K562 (cell line): Measurements from ENCODE around the gene KIRREL1.

Experiments
- CTCF ChIP-seq, 3 experiments: IDR thresholded peaks in 2 of 3; conservative IDR thresholded peaks in 1 of 3; 2 replicates each; pipeline ENCODE4 v1.5.1; 2011 to 2012; ENCODE audit warnings: low read length in 3 of 3, mild to moderate bottlenecking in 3 of 3, control low read depth in 2 of 3, improper control_type of control experiment in 1 of 3, inconsistent platforms in 1 of 3, low read depth in 1 of 3, mixed read lengths in 1 of 3, moderate library complexity in 1 of 3; ENCODE audit not compliant: insufficient read depth in 2 of 3
- PRDM10 ChIP-seq: fragments of 450-650 bp; IDR thresholded peaks from 2 replicates; pipeline ENCODE4 v1.6.1; 2018; ENCODE audit not compliant: partially characterized antibody
- ZBTB40 ChIP-seq, 2 experiments: fragments of 450-650 bp in 1 of 2; sonication (generic) in 1 of 2; formaldehyde crosslinking in 1 of 2; IDR thresholded peaks; 2 replicates each; pipeline versions ENCODE4 v1.7.1 to v1.9.0; 2016 to 2022; ENCODE audit warnings: inconsistent platforms in 1 of 2, mild to moderate bottlenecking in 1 of 2, missing genetic modification reagents in 1 of 2
- ZNF124 ChIP-seq: sonication (generic); formaldehyde crosslinking; IDR thresholded peaks from 2 replicates; pipeline ENCODE4 v1.8.1; 2022; ENCODE audit warnings: missing genetic modification reagents

- no peak for TF ChIP-seq ZBTB40 (IDR thresholded peaks at IDR 0.05)
- TF ChIP-seq ZBTB40 (CRISPR knock-in tag; IDR thresholded peaks at IDR 0.05): no peak
- no peak for TF ChIP-seq PRDM10
- TF ChIP-seq CTCF (IDR thresholded peaks at IDR 0.05 in 2 of 3, conservative IDR thresholded peaks at IDR 0.05 in 1 of 3; ENCODE audit: insufficient read depth in 2 of 3, low read depth in 1 of 3, low read length in 3 of 3): no peak
- TF ChIP-seq ZNF124 (CRISPR knock-in tag): no peak
Observed at GRCh38 chr1:158005224-158005623, 11.8 kb downstream of the KIRREL1 start.
